Measurements from ENCODE around the gene NR6A1. TPM values are rescaled to one million over a fixed set of nuclear protein-coding genes. Genes with fewer than 3 reads are reported as not detected.

Gene NR6A1
- polyA plus RNA-seq, 3 donors = 0.13 to 0.61 (median 0.22) TPM

DNA sequence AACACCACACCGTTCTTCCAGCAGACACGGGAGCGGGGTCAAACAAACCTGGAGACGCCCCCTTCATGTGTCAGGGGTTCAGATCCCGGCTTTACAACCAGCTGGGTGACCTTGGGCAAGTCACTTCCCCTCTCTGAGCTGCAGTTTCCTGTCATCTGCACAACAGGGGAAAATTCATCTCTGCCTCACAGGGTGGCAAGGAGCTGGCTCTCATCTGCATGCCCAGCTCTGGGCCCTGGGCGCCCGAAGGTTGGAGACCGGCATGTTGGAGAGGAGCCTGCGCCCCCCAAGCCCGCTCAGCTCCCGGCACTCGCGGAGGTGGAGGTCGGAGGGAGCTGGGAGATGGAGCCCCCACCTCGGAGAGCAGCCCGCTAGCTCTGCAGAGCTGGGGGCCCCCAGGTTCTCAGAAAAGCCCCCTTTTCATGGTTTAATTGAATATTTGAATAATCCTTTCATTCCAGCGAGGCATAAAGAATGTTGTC, 284.3 kb downstream of the NR6A1 start:
- H3K27ac ChIP-seq (ENCODE audit: low read depth, low read length) = no peak overlapping the region
- WGBS, 3 donors = 42 to 50% (median 43%) methylated on average over 17 of the region's 17 CpGs

- H3K27ac ChIP-seq (ENCODE audit: low read depth, low read length) = no peak overlapping the region
- WGBS, 3 donors = 56 to 65% (median 62%) methylated on average over 13 to 15 of the region's 15 CpGs
Observed at GRCh38 chr9:124485936-124486335, 285.2 kb downstream of the NR6A1 start.

- 73 to 76% (median 75%) methylated on average over 12 to 13 of the region's 13 CpGs for WGBS, 3 donors
- no peak overlapping the region for H3K27ac ChIP-seq (ENCODE audit: low read depth, low read length)
Observed at GRCh38 chr9:124485201-124485600, 285.9 kb downstream of the NR6A1 start.

DNA sequence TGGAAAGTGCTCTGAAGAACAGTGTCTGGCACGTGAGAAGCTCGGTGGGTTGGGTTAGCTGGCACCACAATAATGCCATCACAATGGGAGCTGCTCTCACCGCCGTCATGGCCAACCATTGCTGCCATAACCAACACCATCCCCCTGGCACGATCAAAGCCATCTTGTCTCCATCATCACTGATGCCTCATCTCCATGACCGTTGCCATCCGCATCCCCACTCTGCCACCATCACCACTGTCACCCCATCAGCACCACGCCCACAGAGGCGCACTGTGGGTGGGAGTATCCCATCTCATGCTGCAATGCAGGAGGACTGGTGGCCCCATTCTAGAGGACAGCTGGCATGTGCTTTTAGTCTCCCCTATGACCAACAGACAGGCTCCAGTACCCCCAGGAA, 287.6 kb downstream of the NR6A1 start:
- 93 to 99% (median 95%) methylated on average over 9 of the region's 9 CpGs for WGBS, 3 donors
- H3K27ac ChIP-seq (ENCODE audit: low read depth, low read length) = no peak overlapping the region

DNA sequence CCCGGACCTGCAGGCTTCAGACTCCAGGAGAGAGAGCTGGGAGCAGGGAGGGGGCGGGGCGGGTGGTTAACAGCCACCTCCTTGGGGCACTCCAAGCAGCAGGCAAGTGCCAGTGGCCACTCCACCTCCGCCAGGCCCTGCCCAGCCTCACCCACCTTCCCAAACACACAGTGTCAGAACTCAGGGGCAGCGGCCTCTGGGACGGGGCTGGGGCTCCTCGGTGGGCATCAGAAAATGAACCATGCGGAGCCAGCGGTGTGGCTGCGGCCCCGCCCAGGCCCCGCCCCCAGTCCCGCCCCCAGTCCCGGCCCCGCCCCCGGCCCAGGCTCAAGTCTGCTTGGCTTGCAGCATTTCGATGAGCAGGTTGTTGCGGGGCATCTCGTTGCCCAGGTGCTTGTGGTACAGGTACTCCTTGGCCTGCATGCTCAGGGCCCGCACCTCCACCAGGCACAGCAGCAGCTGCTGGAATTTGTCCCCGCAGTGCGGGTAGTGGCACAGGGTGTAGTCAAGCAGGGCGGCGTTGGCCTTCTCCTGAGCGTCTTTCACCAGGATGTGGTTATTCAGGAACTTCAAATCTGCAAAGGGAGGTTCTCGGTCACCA, 288.6 kb downstream of the NR6A1 start:
- no peak overlapping the region for H3K27ac ChIP-seq (ENCODE audit: low read depth, low read length)
- 35 to 40% (median 39%) methylated on average over 25 to 26 of the region's 26 CpGs for WGBS, 3 donors

- H3K27ac ChIP-seq (ENCODE audit: low read depth, low read length) = no peak overlapping the region
- WGBS, 3 donors = 47 to 53% (median 52%) methylated on average over 17 of the region's 17 CpGs
Observed at GRCh38 chr9:124481115-124481514, 290.0 kb downstream of the NR6A1 start.

DNA sequence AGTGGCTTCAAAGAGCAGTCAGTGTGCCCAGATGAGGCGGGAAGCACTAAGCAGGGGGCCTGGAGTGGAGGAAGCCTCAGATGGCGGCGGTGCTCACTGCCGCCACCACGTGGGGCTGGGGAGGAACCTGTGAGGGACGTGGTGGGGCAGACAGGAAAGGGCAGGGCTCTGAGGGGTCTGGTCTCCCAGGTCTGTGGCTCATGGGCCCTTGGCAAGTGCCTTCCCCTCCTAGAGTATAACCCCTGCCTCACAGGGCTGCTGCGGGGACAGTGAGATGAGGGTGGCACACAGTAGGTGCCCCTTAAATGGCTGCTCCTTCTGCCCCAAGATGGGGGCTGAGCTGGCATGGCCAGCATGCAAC, 290.5 kb downstream of the NR6A1 start:
- H3K27ac ChIP-seq (ENCODE audit: low read depth, low read length) = no peak overlapping the region
- 20 to 25% (median 21%) methylated on average over 7 of the region's 7 CpGs for WGBS, 3 donors

- no peak overlapping the region for H3K27ac ChIP-seq (ENCODE audit: low read depth, low read length)
- WGBS, 3 donors = 62 to 76% (median 70%) methylated on average over 6 of the region's 6 CpGs
Observed at GRCh38 chr9:124479947-124480620, 291.0 kb downstream of the NR6A1 start.

GRCh38 chr9:124479371-124479770, 291.7 kb downstream of the NR6A1 start:
- 72 to 87% (median 80%) methylated on average over 16 of the region's 16 CpGs for WGBS, 3 donors
- no peak overlapping the region for H3K27ac ChIP-seq (ENCODE audit: low read depth, low read length)

- WGBS, 3 donors = 48 to 61% (median 52%) methylated on average over 12 of the region's 12 CpGs
- H3K27ac ChIP-seq (ENCODE audit: low read depth, low read length) = no peak overlapping the region
Observed at GRCh38 chr9:124478354-124478753, 292.8 kb downstream of the NR6A1 start.

DNA sequence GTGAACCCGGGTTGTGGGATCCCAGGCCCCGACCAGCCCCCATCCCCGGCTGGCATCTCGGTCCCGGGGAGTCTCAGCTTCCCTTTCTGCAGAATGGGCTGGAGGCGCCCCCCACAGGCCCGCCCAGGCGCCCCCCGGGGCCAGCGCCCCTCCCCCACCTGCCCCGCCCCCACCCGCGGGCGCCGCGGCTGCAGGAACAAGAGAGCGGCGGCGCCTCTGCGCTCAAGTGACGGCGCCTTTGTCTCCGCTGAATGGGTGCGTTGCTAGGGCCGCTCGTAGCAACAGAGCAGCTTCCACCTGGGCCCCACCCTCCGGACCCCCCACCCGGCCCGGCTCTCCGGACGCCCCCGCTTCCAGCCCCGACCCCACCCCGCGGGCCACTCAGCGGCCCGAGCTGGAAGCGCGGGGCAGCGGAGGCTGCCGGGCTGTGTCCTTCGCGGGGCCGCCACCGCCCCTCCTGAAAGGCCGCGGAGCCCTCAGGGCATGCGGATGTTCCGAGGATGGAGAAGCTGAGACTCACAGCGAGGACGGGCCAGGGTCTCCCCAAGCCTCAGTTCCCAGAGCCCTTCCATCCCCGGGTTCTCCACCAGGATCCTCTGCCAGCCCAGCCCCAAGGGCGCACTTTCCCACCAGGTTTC, 293.3 kb downstream of the NR6A1 start:
- H3K27ac ChIP-seq (ENCODE audit: low read depth, low read length) = no peak overlapping the region
- 5 to 11% (median 6%) methylated on average over 43 to 53 of the region's 53 CpGs for WGBS, 3 donors

DNA sequence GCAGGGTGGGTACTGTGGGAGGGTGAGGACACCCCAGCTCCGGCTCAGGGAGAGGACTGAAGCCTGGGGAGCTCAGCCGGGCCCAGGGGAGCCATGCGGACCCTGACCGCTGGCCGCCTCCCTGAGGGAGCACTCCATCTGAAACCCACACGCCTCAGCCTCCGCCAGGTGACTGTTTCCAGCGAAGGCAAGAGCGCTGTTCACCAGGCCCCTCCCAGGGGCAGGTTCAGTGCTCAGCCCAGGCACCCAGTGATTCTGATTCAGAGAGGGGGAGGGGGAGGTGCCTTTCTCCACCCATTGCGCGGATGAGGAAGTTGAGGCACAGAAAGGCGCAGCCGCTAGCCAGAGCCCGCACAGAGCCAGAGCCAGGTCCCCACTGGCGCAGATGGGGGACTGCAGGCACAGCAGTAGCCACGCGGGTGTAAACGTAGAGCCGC, 293.9 kb downstream of the NR6A1 start:
- H3K27ac ChIP-seq (ENCODE audit: low read depth, low read length) = no peak overlapping the region
- 32 to 41% (median 32%) methylated on average over 14 to 19 of the region's 19 CpGs for WGBS, 3 donors

DNA sequence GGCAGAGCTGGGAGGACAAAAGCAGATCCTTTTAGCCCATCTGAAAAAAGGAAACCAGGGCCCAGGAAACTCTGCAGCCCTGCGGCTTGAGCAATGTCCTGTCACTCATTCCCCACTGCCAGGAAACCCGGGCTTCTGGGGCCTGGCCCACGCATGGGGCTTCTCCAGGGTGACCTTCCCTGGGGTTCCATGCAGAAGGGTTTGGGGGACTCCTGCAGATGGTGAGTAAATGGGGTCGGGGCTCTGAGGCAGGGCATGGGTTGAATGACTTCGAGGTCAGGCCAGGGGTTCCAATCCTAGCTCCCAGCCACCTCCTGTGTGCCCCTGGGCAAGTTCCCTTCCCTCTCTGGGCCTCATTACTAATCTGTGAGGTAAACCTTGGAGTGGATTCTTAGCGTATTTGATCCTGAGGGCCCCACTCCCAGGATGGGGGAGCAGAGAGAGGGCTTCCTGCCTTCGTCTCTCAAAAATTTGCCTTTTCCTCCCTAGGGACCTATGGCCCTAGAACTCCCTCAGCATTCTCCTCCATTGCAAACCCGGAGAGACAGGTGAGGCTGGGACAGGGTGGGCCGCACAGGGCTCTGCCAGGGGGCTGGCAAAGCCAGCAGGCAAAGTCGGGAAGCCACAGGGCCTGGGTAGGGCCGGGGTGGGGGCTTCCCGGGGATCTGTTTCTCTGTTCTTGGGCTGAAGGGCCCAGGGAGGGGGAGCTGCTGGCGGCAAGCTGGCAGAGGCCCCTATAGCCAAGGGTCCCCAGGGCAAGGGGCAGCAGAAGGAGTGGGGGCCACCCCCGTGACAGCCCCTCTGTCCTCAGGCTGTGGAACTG, 295.0 kb downstream of the NR6A1 start:
- H3K27ac ChIP-seq (ENCODE audit: low read depth, low read length) = no peak overlapping the region
- 57 to 62% (median 60%) methylated on average over 12 to 14 of the region's 14 CpGs for WGBS, 3 donors

DNA sequence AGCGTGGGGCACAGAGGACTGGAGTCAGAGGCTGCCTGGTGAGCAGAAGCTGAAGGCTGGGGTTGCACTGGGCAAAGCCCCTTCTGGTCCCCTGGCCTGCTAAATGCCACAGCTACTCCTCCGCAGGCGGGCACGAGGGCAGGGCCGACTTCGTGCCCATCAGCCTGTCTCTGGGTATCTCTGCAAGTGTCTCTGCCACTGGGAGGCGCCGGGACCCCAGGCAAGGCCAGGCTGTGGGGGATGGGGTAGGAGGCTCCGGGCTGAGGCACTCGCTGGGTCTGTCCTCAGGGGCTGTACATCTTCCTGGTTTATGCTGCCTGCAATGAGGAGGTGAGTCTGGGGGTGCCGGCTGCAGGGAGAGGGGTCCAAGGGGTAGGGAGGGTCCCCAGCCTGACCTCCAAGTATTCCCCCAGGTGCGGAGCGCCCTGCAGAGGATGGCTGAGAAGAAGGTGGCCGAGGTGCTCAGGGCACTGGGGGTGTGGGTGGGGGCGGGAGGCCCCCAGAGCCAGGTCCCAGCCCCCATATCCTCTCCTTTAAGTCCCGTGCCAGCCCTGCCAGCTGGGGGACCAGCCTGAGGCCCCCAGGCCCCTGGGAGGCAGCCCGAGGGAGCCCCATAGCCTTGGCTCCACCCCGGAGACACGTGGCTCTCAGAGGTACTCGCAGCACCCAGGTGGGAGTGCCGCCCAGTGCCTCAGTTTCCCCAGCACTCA, 295.8 kb downstream of the NR6A1 start:
- no peak overlapping the region for H3K27ac ChIP-seq (ENCODE audit: low read depth, low read length)
- 62 to 69% (median 63%) methylated on average over 19 to 21 of the region's 21 CpGs for WGBS, 3 donors

DNA sequence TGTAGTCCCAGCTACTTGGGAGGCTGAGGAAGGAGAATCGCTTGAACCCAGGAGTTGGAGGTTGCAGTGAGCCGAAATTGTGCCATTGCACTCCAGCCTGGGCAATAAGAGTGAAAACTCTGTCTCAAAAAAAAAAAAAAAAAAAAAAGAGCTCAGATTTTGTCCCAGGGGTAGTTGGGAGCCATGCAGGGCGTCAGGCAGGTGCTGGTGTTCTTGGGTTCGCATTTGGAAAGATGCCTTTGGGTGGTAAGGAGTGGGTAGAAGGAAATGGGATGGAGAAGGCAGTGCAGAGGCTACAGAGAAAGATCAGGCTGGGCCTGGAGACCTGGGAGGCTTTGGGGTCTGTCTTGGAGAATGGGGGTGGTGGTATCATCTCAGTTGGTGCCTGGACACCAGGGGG, 297.0 kb downstream of the NR6A1 start:
- no peak overlapping the region for H3K27ac ChIP-seq (ENCODE audit: low read depth, low read length)
- WGBS, 3 donors = 77 to 91% (median 91%) methylated on average over 4 of the region's 4 CpGs

DNA sequence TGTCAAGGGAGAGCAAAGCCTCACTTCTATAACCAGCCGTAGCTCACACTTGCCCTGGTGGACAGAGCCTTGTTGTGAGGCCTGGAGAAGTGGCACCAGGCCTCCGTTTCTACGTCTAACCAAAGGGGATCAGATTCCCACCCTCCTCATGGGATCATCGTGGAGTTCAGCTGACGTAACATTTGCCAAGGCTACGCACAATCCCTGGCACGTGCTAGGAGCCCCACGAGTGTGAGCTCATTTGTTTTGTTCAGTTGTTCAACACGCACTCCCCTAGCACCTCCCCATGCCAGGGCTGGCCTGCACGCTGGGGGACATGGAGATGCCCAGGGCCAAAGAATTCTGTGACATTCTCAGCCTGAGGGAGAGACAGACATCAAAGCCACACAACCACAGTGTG, 297.8 kb downstream of the NR6A1 start:
- H3K27ac ChIP-seq (ENCODE audit: low read depth, low read length) = no peak overlapping the region
- 64 to 76% (median 70%) methylated on average over 10 of the region's 10 CpGs for WGBS, 3 donors

GRCh38 chr9:124472770-124473169, 298.3 kb downstream of the NR6A1 start:
- 72 to 76% (median 72%) methylated on average over 7 of the region's 7 CpGs for WGBS, 3 donors
- no peak overlapping the region for H3K27ac ChIP-seq (ENCODE audit: low read depth, low read length)

- H3K27ac ChIP-seq (ENCODE audit: low read depth, low read length) = no peak overlapping the region
- WGBS, 3 donors = 71 to 81% (median 76%) methylated on average over 8 to 9 of the region's 9 CpGs
Observed at GRCh38 chr9:124471761-124472160, 299.4 kb downstream of the NR6A1 start.

Measured in adipose tissue (tissue), 3 donors.